ENCODE measurements around the gene GHITM. TPM values are rescaled to one million over a fixed set of nuclear protein-coding genes. Genes with fewer than 3 reads are reported as not detected.

The GHITM gene
- total RNA-seq, result 196 and 229 TPM in 2 replicates

GRCh38 chr10:84139126-84140035, at the start of gene GHITM:
TSS of gene GHITM (plus strand) at chr10:84139509. CDS start at chr10:84141501, 1,992 bp downstream.

GRCh38 chr10:84173501-84173929, 34.2 kb downstream of the GHITM start, which contains the start of gene GPR15LG:
TSS of gene GPR15LG (plus strand) at chr10:84173801. CDS start at chr10:84173852, 51 bp downstream.

GRCh38 chr10:84194424-84195043, 55.2 kb downstream of the GHITM start, which contains the start of gene CDHR1:
TSS of gene CDHR1 (plus strand) at chr10:84194537. CDS start at chr10:84194761, 224 bp downstream.

Other genes with a start within 250 kb of the GHITM start
- not detected in 2 replicates for gene GPR15LG, start 34.3 kb downstream of the GHITM start, total RNA-seq
- under 0.01 TPM in 2 replicates for gene CDHR1, start 55.0 kb downstream of the GHITM start, total RNA-seq
- not detected in 2 replicates for gene LRIT2, start 86.0 kb downstream of the GHITM start, total RNA-seq
- gene LRIT1, start 102.0 kb downstream of the GHITM start, total RNA-seq, result not detected in 2 replicates
- gene RGR, start 105.5 kb downstream of the GHITM start, total RNA-seq, result not detected in 2 replicates
- 18.8 and 26.4 TPM in 2 replicates for gene CCSER2, start 189.1 kb downstream of the GHITM start, total RNA-seq

Measured in epithelial cell of umbilical artery (primary cell).